Fibroblast of skin of abdomen (primary cell): ENCODE data around the gene FLOT2.
"Not testable (repeated sequence)": the region's sequence is repeated elsewhere in the genome, so short reads cannot be mapped to it uniquely, and the experiment has no call there.

Experiments used
- DNase-seq: peaks from one replicate; pipeline ENCODE4 v3.0.0-alpha.2; 2013

Gene FLOT2

DNA sequence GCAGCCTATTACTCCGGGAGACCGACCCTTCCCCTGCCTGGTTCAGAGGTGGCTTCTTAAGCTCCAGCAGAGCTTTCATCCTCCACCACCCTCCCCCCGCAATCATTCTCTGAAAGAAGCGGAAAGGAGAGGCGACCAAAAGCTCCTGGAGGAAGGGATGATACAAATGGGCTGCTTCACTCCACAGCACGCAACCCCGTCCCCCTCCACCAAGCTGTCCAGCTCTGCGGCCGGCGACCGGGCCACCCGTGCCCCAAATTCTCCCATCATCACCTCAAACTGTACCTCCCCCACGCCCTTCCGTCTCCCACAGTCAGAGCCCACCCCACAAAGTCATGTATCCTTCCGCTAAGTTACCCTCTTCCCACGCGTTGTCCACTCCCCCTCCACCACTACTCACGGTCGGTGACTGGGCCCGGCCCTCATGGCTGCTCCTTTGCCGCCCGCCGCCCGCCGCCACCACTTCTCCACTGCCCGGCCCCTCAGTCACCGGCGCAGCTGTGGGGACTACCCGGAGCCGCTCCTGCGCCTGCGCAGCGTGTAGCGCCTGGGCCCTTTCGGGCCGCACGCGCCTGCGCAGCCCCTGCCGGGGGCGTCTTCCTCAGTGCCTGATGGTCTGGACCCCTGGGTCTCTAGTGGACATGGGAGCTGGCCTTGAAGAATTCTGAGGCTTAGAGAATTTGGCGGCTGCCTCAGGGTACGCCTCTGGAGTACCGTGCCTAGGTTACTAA is 55.1 kb downstream of the FLOT2 start, which contains the start of gene FAM222B:
Gene FAM222B, minus strand, starts transcription at position 509 of the 731 bp plus-strand sequence. CDS start 76,123 bp downstream, outside the sequence.
- DNase-seq, result peak; percentile 84

DNA sequence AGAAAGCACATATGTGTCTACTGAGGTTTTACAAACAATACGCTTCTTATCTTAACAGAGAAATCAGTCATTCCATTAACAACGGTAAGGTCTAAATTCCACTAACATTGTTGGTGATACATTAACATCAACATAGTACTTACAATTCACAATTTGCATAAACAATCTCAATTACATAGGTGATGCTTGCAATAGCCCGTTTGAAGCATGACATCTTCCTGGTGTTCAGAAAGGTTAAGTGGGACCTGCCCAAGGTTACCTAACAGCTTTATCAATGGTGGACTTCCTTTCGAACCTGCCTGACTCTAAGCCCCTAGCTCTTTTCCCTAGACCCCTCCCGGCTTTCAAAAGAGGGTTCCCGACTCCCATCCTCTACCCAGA is 55.6 kb downstream of the FLOT2 start:
- DNase-seq, result no peak

DNA sequence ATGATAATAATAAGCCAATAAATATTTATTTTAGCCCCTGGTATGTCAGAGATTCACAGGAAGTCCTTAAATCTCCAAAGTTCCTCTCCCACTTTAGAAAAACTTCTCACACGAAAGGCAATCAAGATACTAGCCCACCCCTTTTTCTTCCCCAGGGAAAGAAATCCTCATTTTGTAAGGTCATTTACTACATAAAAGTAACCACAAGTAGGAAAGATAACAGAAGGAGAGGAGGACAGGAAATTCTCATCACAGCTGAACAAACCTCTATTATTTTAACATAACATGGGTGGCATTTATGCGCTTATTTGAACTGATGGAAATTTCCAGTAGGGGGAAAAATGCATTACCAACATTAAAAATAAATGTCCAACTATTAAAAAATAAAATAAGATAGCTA is 58.3 kb downstream of the FLOT2 start:
- no peak for DNase-seq

DNA sequence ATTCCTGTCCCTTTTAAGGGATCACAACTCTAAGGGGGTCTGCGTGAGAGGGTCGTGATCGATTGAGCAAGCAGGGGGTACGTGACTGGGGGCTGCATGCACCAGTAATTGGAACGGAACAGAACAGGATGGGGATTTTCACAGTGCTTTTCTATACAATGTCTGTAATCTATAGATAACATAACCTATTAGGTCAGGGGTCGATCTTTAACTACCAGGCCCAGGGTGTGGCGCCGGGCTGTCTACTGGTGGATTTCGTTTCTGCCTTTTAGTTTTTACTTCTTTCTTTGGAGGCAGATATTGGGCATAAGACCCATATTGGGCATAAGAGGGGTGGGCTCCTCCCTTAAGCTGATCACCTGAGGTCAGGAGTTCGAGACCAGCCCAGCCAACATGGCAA is 61.0 kb downstream of the FLOT2 start:
- not testable (repeated sequence) for DNase-seq

DNA sequence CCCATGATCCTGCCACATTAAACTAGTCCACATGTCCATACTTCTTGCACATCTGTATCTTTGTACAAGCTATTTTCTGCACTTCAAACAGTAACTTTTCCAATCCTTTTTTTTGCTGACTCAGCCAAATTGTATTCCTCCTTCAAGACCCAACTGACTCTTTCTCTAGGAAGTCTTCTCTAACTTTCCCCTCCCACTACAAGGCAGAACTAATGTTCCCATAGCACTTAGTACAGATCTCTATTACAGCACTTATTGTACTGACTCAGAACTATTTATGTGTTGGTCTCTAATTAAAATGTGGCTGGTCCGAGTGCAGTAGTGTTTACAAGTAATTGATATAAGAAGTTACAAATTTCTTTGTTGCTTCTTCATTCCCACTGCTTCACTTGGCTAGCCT is 63.1 kb downstream of the FLOT2 start:
- no peak for DNase-seq
